Measurements from ENCODE around the gene MPP3.

DNA sequence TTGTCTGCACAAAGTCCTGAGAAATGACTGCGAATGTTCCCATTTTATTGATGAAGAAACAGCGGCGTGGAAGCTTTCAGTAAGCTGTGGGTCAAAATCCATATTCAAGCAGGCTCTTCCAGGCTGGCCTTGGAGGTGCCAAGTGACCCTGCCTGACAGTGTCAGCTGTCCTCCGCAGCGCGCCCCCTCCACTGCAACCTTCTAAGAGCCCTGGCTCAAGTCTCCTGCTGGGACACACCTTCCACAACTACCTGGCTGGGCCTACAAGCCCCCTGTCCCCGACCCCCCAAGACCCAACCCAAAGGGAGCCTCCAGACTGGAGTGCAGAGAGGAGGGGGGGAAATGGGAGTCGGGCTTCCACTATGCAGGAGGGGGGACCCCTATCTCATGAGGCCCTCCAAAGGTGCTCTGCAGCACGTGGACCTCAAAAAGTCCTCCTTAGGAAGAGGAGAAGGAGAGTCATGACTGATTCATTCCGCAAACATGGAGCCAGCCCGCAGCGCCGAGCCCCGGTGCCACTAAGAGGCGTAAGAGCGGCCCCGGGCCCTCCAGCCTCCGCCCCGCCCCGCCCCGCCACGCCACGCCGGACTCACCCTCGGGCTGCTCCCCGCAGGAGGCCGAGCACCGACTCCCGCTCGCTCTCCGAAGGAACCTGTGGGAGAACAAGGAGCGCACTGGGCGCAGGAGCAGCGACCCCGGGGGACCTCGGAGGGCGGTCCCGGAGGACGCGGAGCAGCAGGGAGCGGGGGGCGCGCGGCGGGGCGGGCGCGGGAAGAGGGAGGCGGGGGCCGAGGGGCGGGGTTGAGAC is 574 bp downstream of the MPP3 start:
- no peak for TF ChIP-seq RAD21 (IDR thresholded peaks at IDR 0.05; ENCODE audit: low read depth)
- TF ChIP-seq, protein P1, sequence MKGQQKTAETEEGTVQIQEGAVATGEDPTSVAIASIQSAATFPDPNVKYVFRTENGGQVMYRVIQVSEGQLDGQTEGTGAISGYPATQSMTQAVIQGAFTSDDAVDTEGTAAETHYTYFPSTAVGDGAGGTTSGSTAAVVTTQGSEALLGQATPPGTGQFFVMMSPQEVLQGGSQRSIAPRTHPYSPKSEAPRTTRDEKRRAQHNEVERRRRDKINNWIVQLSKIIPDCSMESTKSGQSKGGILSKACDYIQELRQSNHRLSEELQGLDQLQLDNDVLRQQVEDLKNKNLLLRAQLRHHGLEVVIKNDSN (IDR thresholded peaks at IDR 0.05) = no peak
- TF ChIP-seq, protein P2, sequence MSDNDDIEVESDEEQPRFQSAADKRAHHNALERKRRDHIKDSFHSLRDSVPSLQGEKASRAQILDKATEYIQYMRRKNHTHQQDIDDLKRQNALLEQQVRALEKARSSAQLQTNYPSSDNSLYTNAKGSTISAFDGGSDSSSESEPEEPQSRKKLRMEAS (IDR thresholded peaks at IDR 0.05) = no peak
- 0 out of 2 replicates have a peak, but pooled peaks have one; percentile 22 for TF ChIP-seq EP300 (IDR thresholded peaks at IDR 0.05; ENCODE audit: borderline replicate concordance)
- TF ChIP-seq, protein P3, sequence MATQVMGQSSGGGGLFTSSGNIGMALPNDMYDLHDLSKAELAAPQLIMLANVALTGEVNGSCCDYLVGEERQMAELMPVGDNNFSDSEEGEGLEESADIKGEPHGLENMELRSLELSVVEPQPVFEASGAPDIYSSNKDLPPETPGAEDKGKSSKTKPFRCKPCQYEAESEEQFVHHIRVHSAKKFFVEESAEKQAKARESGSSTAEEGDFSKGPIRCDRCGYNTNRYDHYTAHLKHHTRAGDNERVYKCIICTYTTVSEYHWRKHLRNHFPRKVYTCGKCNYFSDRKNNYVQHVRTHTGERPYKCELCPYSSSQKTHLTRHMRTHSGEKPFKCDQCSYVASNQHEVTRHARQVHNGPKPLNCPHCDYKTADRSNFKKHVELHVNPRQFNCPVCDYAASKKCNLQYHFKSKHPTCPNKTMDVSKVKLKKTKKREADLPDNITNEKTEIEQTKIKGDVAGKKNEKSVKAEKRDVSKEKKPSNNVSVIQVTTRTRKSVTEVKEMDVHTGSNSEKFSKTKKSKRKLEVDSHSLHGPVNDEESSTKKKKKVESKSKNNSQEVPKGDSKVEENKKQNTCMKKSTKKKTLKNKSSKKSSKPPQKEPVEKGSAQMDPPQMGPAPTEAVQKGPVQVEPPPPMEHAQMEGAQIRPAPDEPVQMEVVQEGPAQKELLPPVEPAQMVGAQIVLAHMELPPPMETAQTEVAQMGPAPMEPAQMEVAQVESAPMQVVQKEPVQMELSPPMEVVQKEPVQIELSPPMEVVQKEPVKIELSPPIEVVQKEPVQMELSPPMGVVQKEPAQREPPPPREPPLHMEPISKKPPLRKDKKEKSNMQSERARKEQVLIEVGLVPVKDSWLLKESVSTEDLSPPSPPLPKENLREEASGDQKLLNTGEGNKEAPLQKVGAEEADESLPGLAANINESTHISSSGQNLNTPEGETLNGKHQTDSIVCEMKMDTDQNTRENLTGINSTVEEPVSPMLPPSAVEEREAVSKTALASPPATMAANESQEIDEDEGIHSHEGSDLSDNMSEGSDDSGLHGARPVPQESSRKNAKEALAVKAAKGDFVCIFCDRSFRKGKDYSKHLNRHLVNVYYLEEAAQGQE (IDR thresholded peaks at IDR 0.05; ENCODE audit: low read depth) = no peak
- 0 out of 2 replicates have a peak, but pooled peaks have one; percentile 11 for TF ChIP-seq ZBTB7A (IDR thresholded peaks at IDR 0.05; ENCODE audit: low read depth)
- no peak for TF ChIP-seq CEBPB (IDR thresholded peaks at IDR 0.05)
